ENCODE results near the gene CALN1. TPM values are rescaled to one million over a fixed set of nuclear protein-coding genes. Genes with fewer than 3 reads are reported as not detected.

CALN1 gene
- total and polyA plus RNA-seq, 9 of the 15 experiments (the other 6 are each of a cell fraction or from before 2014, with no cell fraction given), result 1.4 to 7.5 (median 3.3) TPM

GRCh38 chr7:72309476-72309875 is 102.7 kb downstream of the CALN1 start:
- ATAC-seq, result no peak; the same call in 2 of the 3 replicates
- FAIRE-seq, result no peak

More at GRCh38 chr7:72309476-72309875, 102.7 kb downstream of the CALN1 start:
- H3K36me3 ChIP-seq (ENCODE audit: control insufficient read depth, insufficient read depth, low read length), result no peaks in the 10 kb centered on the region
- no peaks in the 10 kb centered on the region; the same call in 1 of the 2 replicates for H4K20me1 ChIP-seq (replicated peaks; ENCODE audit: control insufficient read depth, insufficient read depth, low read length)
- no peak overlapping the region for H3K4me3 ChIP-seq
- H3K79me2 ChIP-seq (ENCODE audit: control insufficient read depth, insufficient read depth, low read length), result no peaks in the 10 kb centered on the region
- WGBS (ENCODE audit: insufficient coverage, low coverage, missing lambda C conversion rate), result 9% methylated on average over 9 of the region's 9 CpGs
- no peak overlapping the region for H3K27ac ChIP-seq (ENCODE audit: extremely low read depth, low read depth, low read length)
- POLR2A ChIA-PET, result no interaction called here
- no TSS peak for BruUV-seq (replicated peaks)
- H3K4me2 ChIP-seq (ENCODE audit: insufficient read depth, low read length), result no peak overlapping the region
- no peak for DNase-seq (ENCODE audit: extremely low read depth in 1 of 4, low spot score in 3 of 4)
- H3K9me3 ChIP-seq (replicated peaks; ENCODE audit: control insufficient read depth, insufficient read depth, low read depth, low read length), result no peaks in the 10 kb centered on the region
- H3K9me1 ChIP-seq (ENCODE audit: control insufficient read depth, insufficient read depth, low read length), result no peaks in the 10 kb centered on the region
- intact Hi-C loops (cut with micrococcal nuclease), result no loop called here
- in situ Hi-C loops (cut with MboI), result no loop called here
- no peaks in the 10 kb centered on the region for H3K4me1 ChIP-seq (replicated peaks in 1 of 2; ENCODE audit: control insufficient read depth in 2 of 2, insufficient read depth in 2 of 2, low read length in 2 of 2)
- CTCF ChIA-PET (ENCODE audit: low intra/inter-chr PET ratio), result no interaction called here
- H2AFZ ChIP-seq (ENCODE audit: low read depth, low read length), result no peak overlapping the region
- H3K27me3 ChIP-seq (ENCODE audit: control insufficient read depth in 2 of 2, insufficient read depth in 2 of 2, low read length in 2 of 2), result peaks cover 4 to 18% of the 10 kb centered on the region in 2 experiments; a peak in 3 of 5 replicates
- TF ChIP-seq ESRRA (IDR thresholded peaks at IDR 0.05; ENCODE audit: borderline replicate concordance, low read depth) (no peak), ATF6 (CRISPR knock-in tag; IDR thresholded peaks at IDR 0.05) (no peak), TGIF2 (CRISPR knock-in tag; IDR thresholded peaks at IDR 0.05) (no peak), KDM1A (IDR thresholded peaks at IDR 0.05) (no peak), SMARCA4 (IDR thresholded peaks at IDR 0.05) (no peak), MLLT1 (IDR thresholded peaks at IDR 0.05) (no peak), ZNF436 (CRISPR knock-in tag; IDR thresholded peaks at IDR 0.05) (no peak), HMGN3 (IDR thresholded peaks at IDR 0.05; ENCODE audit: borderline replicate concordance, extremely low read depth, insufficient read length, low read depth, low read length) (no peak), HIVEP1 (CRISPR knock-in tag; IDR thresholded peaks at IDR 0.05) (no peak), PML (IDR thresholded peaks at IDR 0.05; ENCODE audit: low read length) (no peak), MEIS2 (IDR thresholded peaks at IDR 0.05; ENCODE audit: partially characterized antibody) (no peak), ZNF253 (CRISPR knock-in tag; conservative IDR thresholded peaks at IDR 0.05) (no peak), MAFF (IDR thresholded peaks at IDR 0.05; ENCODE audit: low read length) (no peak), SIRT6 (IDR thresholded peaks at IDR 0.05; ENCODE audit: low read depth, low read length) (no peak)
- no peak overlapping the region for H3K9ac ChIP-seq (ENCODE audit: insufficient read depth in 1 of 2, low read depth in 2 of 2, low read length in 2 of 2)
